GM12891 (cell line): Measurements from ENCODE around the gene TBXT.

Source experiments
- PAX5 ChIP-seq: IDR thresholded peaks from 2 replicates; pipeline ENCODE4 v1.6.1; 2011; ENCODE audit warnings: low read length, moderate library complexity, mild to moderate bottlenecking; ENCODE audit not compliant: insufficient read depth, severe bottlenecking
- POLR2A ChIP-seq: IDR thresholded peaks from 2 replicates; pipeline ENCODE4 v1.6.1; 2011; ENCODE audit warnings: low read depth, low read length, control low read depth
- POLR2AphosphoS5 ChIP-seq: IDR thresholded peaks from 2 replicates; pipeline ENCODE4 v1.6.1; 2011; ENCODE audit warnings: low read depth, low read length, control low read depth
- SPI1 ChIP-seq: IDR thresholded peaks from 2 replicates; pipeline ENCODE4 v1.6.1; 2011; ENCODE audit warnings: low read depth, low read length, control low read depth

DNA sequence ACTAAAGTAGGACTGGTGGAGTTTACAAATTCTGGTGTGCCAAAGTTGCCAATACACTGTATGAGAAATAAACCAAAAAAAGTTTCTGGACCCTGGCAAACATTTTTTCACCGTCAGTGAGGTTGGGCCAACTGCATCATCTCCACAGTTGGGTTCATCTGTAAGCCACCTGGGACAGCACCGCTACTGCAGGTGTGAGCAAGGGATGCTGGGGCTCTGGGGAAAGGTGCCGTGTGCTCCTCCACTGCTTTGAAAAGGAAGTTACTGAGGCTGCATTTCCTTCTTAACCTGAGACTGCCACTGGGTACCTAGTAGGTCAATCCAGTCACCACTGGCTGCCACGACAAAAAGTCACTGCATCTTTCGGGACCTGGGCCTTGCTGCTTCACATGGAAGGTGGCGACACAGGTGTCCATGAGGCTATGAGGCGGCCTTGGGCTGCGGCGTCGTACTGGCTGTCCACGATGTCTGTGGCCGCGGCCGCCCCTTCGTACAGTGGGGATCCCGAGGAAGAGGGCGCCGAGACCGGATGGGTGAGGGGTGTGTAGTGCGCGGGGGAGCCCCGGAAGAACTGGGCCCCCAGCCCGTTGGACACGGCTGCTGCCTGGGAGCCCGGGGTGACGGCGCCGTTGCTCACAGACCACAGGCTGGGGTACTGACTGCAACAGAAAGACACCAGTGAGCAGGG, 9.6 kb downstream of the TBXT start:
- no peak for TF ChIP-seq PAX5
- TF ChIP-seq POLR2A: no peak
- no peak for TF ChIP-seq POLR2AphosphoS5
- no peak for TF ChIP-seq SPI1
